Adrenal gland (tissue), 5 donors: ENCODE results near the gene SPCS2.

Experiments
- POLR2A ChIP-seq, 2 donors: fragments of 450-650 bp; IDR thresholded peaks; one replicate each; pipeline ENCODE4 v1.6.1; 2017; ENCODE audit warnings: antibody characterized with exemption in 2 of 2, mild to moderate bottlenecking in 2 of 2, moderate library complexity in 1 of 2
- TF ChIP-seq, protein P1 (sequence below), 6 experiments: fragments of 450-650 bp in 4 of 6; fragments of 200-600 bp in 2 of 6; sonication (generic) in 1 of 6; IDR thresholded peaks; 1 replicate in 5 of 6; 2 replicates in 1 of 6; pipeline versions ENCODE4 v1.5.1 to v1.8.0; 2016 to 2021; ENCODE audit warnings: antibody characterized with exemption in 6 of 6, mild to moderate bottlenecking in 2 of 6, moderate library complexity in 1 of 6
- donor health status: DM: no; HTN: no; CAD: no.

DNA sequence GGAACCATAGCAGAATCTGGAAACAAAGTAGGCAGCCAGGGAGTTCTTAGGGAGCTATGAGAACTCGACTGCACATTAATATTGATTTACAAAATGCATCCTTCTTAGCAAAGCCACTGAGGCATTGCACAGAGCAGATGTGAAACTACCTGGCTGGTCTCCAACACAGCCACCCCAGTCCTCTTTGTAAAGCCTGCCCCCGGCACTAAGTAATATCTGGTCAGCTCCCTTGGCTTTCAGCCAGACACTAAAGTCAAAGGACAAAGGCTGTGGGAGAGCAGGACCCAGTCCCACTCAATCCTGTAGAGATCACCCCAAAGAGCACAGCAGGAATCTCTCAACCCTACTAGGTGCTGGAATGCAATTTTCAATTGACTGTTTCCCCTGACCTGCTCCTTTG, 13.0 kb upstream of the SPCS2 start:
- TF ChIP-seq, protein P1, sequence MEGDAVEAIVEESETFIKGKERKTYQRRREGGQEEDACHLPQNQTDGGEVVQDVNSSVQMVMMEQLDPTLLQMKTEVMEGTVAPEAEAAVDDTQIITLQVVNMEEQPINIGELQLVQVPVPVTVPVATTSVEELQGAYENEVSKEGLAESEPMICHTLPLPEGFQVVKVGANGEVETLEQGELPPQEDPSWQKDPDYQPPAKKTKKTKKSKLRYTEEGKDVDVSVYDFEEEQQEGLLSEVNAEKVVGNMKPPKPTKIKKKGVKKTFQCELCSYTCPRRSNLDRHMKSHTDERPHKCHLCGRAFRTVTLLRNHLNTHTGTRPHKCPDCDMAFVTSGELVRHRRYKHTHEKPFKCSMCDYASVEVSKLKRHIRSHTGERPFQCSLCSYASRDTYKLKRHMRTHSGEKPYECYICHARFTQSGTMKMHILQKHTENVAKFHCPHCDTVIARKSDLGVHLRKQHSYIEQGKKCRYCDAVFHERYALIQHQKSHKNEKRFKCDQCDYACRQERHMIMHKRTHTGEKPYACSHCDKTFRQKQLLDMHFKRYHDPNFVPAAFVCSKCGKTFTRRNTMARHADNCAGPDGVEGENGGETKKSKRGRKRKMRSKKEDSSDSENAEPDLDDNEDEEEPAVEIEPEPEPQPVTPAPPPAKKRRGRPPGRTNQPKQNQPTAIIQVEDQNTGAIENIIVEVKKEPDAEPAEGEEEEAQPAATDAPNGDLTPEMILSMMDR (IDR thresholded peaks at IDR 0.05), result no peak
- TF ChIP-seq POLR2A (IDR thresholded peaks at IDR 0.05), result no peak
